ENCODE results near the gene ITPR1. TPM values are rescaled to one million over a fixed set of nuclear protein-coding genes. Genes with fewer than 3 reads are reported as not detected.

The ITPR1 gene
- total and polyA plus RNA-seq, 4 donors = 3.7 to 39.4 (median 8.2) TPM

- Histone ChIP-seq H3K9ac (ENCODE audit: low read depth in 1 of 2, low read length in 2 of 2) (peak overlapping the region; percentile 68 to 88), H3K27me3 (ENCODE audit: control insufficient read depth in 4 of 4, insufficient read depth in 4 of 4, low read length in 3 of 4) (no peaks in the 10 kb centered on the region), H3K4me1 (ENCODE audit: control insufficient read depth in 4 of 4, insufficient read depth in 4 of 4, low read length in 3 of 4) (peaks cover 0 to 20% (median 13%) of the 10 kb centered on the region in 4 donors), H3K27ac (ENCODE audit: low read depth in 1 of 2, low read length in 2 of 2) (peak overlapping the region; percentile 52 to 61), H3K36me3 (ENCODE audit: control insufficient read depth in 4 of 4, insufficient read depth in 3 of 4, low read depth in 1 of 4, low read length in 3 of 4) (peaks cover 0 to 1% (median 0%) of the 10 kb centered on the region in 4 donors), H3K9me3 (ENCODE audit: control insufficient read depth in 4 of 4, low read length in 3 of 4) (no peaks in the 10 kb centered on the region), H3K4me3 (ENCODE audit: low read depth in 1 of 3, low read length in 3 of 3) (peak overlapping the region; percentile 66 to 77 (median 66))
- WGBS = 1% methylated on average over 43 of the region's 43 CpGs
- DNase-seq (ENCODE audit: low spot score) = peak; percentile 53
- TF ChIP-seq RAD21 (IDR thresholded peaks at IDR 0.05) = peak in 1 of 2 donors; percentile 26
- no peak for TF ChIP-seq FOXA1 (IDR thresholded peaks at IDR 0.05)
- no peak for TF ChIP-seq RXRA (IDR thresholded peaks at IDR 0.05)
Observed at GRCh38 chr3:4492208-4493013, 737 bp upstream of the ITPR1 start.

GRCh38 chr3:4493941-4494894 lies 1.1 kb downstream of the ITPR1 start:
- Histone ChIP-seq H3K27me3 (ENCODE audit: control insufficient read depth in 4 of 4, insufficient read depth in 4 of 4, low read length in 3 of 4) (no peaks in the 10 kb centered on the region), H3K36me3 (ENCODE audit: control insufficient read depth in 4 of 4, insufficient read depth in 3 of 4, low read depth in 1 of 4, low read length in 3 of 4) (peaks cover 0 to 1% (median 0%) of the 10 kb centered on the region in 4 donors), H3K4me3 (ENCODE audit: low read depth in 1 of 3, low read length in 3 of 3) (peak overlapping the region; percentile 66 to 77 (median 66)), H3K9ac (ENCODE audit: low read depth in 1 of 2, low read length in 2 of 2) (peak overlapping the region; percentile 5 to 18), H3K27ac (ENCODE audit: low read depth in 1 of 2, low read length in 2 of 2) (no peak overlapping the region), H3K4me1 (ENCODE audit: control insufficient read depth in 4 of 4, insufficient read depth in 4 of 4, low read length in 3 of 4) (peaks cover 0 to 20% (median 13%) of the 10 kb centered on the region in 4 donors), H3K9me3 (ENCODE audit: control insufficient read depth in 4 of 4, low read length in 3 of 4) (no peaks in the 10 kb centered on the region)
- DNase-seq (ENCODE audit: low spot score) = no peak
- no peak for TF ChIP-seq FOXA1 (IDR thresholded peaks at IDR 0.05)
- no peak for TF ChIP-seq JUND (IDR thresholded peaks at IDR 0.05)
- no peak for TF ChIP-seq RXRA (IDR thresholded peaks at IDR 0.05)
- no peak for TF ChIP-seq ATF3 (IDR thresholded peaks at IDR 0.05)
- no peak for TF ChIP-seq GABPA (IDR thresholded peaks at IDR 0.05 in 1 of 2, conservative IDR thresholded peaks at IDR 0.05 in 1 of 2)
- TF ChIP-seq, protein P1, sequence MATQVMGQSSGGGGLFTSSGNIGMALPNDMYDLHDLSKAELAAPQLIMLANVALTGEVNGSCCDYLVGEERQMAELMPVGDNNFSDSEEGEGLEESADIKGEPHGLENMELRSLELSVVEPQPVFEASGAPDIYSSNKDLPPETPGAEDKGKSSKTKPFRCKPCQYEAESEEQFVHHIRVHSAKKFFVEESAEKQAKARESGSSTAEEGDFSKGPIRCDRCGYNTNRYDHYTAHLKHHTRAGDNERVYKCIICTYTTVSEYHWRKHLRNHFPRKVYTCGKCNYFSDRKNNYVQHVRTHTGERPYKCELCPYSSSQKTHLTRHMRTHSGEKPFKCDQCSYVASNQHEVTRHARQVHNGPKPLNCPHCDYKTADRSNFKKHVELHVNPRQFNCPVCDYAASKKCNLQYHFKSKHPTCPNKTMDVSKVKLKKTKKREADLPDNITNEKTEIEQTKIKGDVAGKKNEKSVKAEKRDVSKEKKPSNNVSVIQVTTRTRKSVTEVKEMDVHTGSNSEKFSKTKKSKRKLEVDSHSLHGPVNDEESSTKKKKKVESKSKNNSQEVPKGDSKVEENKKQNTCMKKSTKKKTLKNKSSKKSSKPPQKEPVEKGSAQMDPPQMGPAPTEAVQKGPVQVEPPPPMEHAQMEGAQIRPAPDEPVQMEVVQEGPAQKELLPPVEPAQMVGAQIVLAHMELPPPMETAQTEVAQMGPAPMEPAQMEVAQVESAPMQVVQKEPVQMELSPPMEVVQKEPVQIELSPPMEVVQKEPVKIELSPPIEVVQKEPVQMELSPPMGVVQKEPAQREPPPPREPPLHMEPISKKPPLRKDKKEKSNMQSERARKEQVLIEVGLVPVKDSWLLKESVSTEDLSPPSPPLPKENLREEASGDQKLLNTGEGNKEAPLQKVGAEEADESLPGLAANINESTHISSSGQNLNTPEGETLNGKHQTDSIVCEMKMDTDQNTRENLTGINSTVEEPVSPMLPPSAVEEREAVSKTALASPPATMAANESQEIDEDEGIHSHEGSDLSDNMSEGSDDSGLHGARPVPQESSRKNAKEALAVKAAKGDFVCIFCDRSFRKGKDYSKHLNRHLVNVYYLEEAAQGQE (IDR thresholded peaks at IDR 0.05) = no peak
- no peak for TF ChIP-seq YY1 (IDR thresholded peaks at IDR 0.05)
- no peak for TF ChIP-seq RAD21 (IDR thresholded peaks at IDR 0.05)
- no peak for TF ChIP-seq EGR1 (IDR thresholded peaks at IDR 0.05; ENCODE audit: low read depth in 2 of 2)
- no peak for TF ChIP-seq SP1 (IDR thresholded peaks at IDR 0.05)
- TF ChIP-seq NR2F2 (IDR thresholded peaks at IDR 0.05) = no peak
- TF ChIP-seq, protein P2, sequence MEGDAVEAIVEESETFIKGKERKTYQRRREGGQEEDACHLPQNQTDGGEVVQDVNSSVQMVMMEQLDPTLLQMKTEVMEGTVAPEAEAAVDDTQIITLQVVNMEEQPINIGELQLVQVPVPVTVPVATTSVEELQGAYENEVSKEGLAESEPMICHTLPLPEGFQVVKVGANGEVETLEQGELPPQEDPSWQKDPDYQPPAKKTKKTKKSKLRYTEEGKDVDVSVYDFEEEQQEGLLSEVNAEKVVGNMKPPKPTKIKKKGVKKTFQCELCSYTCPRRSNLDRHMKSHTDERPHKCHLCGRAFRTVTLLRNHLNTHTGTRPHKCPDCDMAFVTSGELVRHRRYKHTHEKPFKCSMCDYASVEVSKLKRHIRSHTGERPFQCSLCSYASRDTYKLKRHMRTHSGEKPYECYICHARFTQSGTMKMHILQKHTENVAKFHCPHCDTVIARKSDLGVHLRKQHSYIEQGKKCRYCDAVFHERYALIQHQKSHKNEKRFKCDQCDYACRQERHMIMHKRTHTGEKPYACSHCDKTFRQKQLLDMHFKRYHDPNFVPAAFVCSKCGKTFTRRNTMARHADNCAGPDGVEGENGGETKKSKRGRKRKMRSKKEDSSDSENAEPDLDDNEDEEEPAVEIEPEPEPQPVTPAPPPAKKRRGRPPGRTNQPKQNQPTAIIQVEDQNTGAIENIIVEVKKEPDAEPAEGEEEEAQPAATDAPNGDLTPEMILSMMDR (IDR thresholded peaks at IDR 0.05; ENCODE audit: low read depth, low read length, missing input control) = no peak
- TF ChIP-seq HNF4G (IDR thresholded peaks at IDR 0.05) = no peak
- TF ChIP-seq, protein P3, sequence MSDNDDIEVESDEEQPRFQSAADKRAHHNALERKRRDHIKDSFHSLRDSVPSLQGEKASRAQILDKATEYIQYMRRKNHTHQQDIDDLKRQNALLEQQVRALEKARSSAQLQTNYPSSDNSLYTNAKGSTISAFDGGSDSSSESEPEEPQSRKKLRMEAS (IDR thresholded peaks at IDR 0.05) = no peak
- TF ChIP-seq, protein P4, sequence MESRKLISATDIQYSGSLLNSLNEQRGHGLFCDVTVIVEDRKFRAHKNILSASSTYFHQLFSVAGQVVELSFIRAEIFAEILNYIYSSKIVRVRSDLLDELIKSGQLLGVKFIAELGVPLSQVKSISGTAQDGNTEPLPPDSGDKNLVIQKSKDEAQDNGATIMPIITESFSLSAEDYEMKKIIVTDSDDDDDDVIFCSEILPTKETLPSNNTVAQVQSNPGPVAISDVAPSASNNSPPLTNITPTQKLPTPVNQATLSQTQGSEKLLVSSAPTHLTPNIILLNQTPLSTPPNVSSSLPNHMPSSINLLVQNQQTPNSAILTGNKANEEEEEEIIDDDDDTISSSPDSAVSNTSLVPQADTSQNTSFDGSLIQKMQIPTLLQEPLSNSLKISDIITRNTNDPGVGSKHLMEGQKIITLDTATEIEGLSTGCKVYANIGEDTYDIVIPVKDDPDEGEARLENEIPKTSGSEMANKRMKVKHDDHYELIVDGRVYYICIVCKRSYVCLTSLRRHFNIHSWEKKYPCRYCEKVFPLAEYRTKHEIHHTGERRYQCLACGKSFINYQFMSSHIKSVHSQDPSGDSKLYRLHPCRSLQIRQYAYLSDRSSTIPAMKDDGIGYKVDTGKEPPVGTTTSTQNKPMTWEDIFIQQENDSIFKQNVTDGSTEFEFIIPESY (IDR thresholded peaks at IDR 0.05) = no peak
- TF ChIP-seq TAF1 (conservative IDR thresholded peaks at IDR 0.05) = no peak
- no peak for TF ChIP-seq HNF4A (conservative IDR thresholded peaks at IDR 0.05)
- TF ChIP-seq FOXA2 (IDR thresholded peaks at IDR 0.05) = no peak
- 28% methylated on average over 28 of the region's 28 CpGs for WGBS
